KMS-11 (cell line): Measurements from ENCODE around the gene TMEM163.

Source experiments
- H2AFZ ChIP-seq: fragments of 200-600 bp; sonication (generic); 2 replicates; pipeline ENCODE4 v1.6.1; 2016; ENCODE audit warnings: antibody characterized with exemption, mixed run types, low read depth
- H3K27ac ChIP-seq: fragments of 200-600 bp; sonication (generic); 2 replicates; pipeline ENCODE4 v1.6.1; 2016; ENCODE audit warnings: mild to moderate bottlenecking, mixed run types
- H3K27me3 ChIP-seq: fragments of 200-600 bp; sonication (generic); 2 replicates; pipeline ENCODE4 v1.6.1; 2017; ENCODE audit warnings: mild to moderate bottlenecking, low read depth, mixed run types, moderate library complexity; ENCODE audit not compliant: insufficient read depth
- H3K36me3 ChIP-seq: fragments of 200-600 bp; sonication (generic); 2 replicates; pipeline ENCODE4 v1.6.1; 2017; ENCODE audit warnings: mild to moderate bottlenecking, mixed run types; ENCODE audit not compliant: insufficient read depth
- H3K4me1 ChIP-seq: fragments of 200-600 bp; sonication (generic); 2 replicates; pipeline ENCODE4 v1.6.1; 2016; ENCODE audit warnings: mild to moderate bottlenecking, low read depth, mixed run types; ENCODE audit not compliant: poor library complexity, severe bottlenecking
- H3K4me2 ChIP-seq: fragments of 200-600 bp; sonication (generic); 2 replicates; pipeline ENCODE4 v1.7.0; 2016; ENCODE audit warnings: mild to moderate bottlenecking, mixed run types
- H3K4me3 ChIP-seq: fragments of 200-600 bp; sonication (generic); IDR thresholded peaks from 2 replicates; pipeline ENCODE4 v1.6.1; 2017; ENCODE audit warnings: low read depth, low read length, mixed read lengths; ENCODE audit not compliant: insufficient read depth
- H3K79me2 ChIP-seq: fragments of 200-600 bp; sonication (generic); 2 replicates; pipeline ENCODE4 v1.6.1; 2016; ENCODE audit warnings: low read depth, mixed run types; ENCODE audit not compliant: insufficient read depth
- H3K9ac ChIP-seq: fragments of 200-600 bp; sonication (generic); 2 replicates; pipeline ENCODE4 v1.6.1; 2016; ENCODE audit warnings: mild to moderate bottlenecking, mixed run types
- H4K20me1 ChIP-seq: fragments of 200-600 bp; sonication (generic); 2 replicates; pipeline ENCODE4 v1.6.1; 2016; ENCODE audit warnings: mild to moderate bottlenecking, mixed run types; ENCODE audit not compliant: insufficient read depth
- TF ChIP-seq, protein P1 (sequence below): fragments of 200-600 bp; sonication (generic); conservative IDR thresholded peaks from 2 replicates; pipeline ENCODE4 v1.6.1; 2017; ENCODE audit warnings: low read depth, mild to moderate bottlenecking, antibody characterized with exemption, low read length, moderate library complexity, mixed read lengths

Gene TMEM163

DNA sequence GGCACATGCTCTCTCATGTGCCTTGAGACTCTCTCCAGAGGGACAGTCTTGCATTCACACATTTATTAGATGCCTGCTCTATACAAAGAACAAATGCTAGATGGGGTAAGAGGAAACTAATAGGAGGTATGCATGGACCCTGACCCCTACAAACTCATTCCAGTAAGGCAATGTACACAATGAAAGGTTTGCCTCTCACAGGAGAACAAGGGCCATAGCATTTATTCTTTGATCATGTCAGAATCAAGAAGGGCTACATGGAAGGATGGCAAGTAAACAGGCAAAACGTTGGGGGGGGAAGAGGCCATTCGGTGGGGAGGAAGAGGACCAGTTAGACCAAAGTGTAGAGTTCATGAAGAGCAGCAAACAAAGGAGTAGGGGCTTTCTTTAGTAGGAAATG, 130.2 kb downstream of the TMEM163 start:
- TF ChIP-seq, protein P1, sequence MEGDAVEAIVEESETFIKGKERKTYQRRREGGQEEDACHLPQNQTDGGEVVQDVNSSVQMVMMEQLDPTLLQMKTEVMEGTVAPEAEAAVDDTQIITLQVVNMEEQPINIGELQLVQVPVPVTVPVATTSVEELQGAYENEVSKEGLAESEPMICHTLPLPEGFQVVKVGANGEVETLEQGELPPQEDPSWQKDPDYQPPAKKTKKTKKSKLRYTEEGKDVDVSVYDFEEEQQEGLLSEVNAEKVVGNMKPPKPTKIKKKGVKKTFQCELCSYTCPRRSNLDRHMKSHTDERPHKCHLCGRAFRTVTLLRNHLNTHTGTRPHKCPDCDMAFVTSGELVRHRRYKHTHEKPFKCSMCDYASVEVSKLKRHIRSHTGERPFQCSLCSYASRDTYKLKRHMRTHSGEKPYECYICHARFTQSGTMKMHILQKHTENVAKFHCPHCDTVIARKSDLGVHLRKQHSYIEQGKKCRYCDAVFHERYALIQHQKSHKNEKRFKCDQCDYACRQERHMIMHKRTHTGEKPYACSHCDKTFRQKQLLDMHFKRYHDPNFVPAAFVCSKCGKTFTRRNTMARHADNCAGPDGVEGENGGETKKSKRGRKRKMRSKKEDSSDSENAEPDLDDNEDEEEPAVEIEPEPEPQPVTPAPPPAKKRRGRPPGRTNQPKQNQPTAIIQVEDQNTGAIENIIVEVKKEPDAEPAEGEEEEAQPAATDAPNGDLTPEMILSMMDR: no peak
- Histone ChIP-seq H3K4me2 (no peak overlapping the region), H4K20me1 (no peaks in the 10 kb centered on the region), H3K36me3 (no peaks in the 10 kb centered on the region), H3K27ac (no peak overlapping the region), H3K4me3 (no peak overlapping the region), H3K27me3 (no peaks in the 10 kb centered on the region), H3K4me1 (no peaks in the 10 kb centered on the region), H3K9ac (no peak overlapping the region), H3K79me2 (no peaks in the 10 kb centered on the region), H2AFZ (no peak overlapping the region)

DNA sequence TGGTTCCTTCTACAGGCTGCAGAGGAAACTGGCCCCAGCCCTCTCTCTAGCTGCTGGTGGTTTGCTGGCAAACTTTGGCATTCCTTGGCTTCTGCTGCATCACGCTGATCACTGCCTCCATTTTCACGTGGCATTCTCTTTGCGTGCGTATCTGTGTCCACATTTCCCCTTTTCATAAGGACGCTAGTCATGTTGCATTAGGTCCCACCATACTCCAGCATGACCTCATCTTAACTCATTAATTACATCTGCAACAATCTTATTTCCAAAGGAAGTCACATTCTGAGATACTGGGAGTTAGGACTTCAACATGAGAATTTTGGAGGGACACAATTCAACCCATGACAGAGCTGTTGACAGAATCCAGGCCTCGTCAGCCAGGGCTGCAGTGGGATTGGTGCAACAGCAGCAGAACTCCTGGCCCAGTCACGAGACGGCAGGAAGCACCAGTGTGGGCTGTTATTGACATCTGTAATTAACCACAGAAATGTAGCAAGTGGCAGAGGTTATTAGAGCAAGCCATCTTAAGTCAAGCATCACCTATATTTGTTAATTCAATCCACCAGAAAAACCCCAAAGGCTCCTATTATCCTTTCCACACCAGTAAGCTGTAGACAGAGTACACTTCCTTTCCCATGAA, 132.4 kb downstream of the TMEM163 start:
- no peaks in the 10 kb centered on the region for H3K4me1 ChIP-seq
- H3K27me3 ChIP-seq: no peaks in the 10 kb centered on the region
- H3K4me2 ChIP-seq: no peak overlapping the region
- H2AFZ ChIP-seq: no peak overlapping the region
- H3K79me2 ChIP-seq: no peaks in the 10 kb centered on the region
- no peak overlapping the region for H3K27ac ChIP-seq
- TF ChIP-seq, protein P1: no peak
- H3K4me3 ChIP-seq: no peak overlapping the region
- H3K36me3 ChIP-seq: no peaks in the 10 kb centered on the region
- no peaks in the 10 kb centered on the region for H4K20me1 ChIP-seq
- no peak overlapping the region for H3K9ac ChIP-seq

DNA sequence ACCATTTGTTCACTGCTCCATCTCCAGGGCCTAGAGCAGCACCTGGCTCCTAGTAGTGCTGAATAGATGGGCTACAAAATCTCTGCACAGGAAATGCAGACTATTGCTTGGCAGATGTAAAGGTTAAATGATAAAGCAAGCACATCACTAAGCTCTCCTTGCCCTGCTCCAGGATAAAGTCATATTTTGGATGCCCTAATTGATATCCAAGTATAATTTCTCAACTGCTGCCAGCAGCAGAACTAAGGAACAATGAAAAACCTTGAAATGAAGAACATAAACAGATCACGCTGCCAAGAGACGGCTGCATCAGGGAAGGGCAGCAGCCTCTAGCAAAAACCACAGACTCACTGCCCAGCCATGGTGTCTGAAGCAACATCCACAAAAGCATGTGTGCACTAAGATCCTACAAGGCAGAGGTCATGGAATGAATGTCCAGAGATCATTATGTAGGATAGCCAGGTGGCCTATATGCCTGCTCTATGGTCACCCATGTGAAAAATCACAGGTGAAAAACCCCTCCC, 134.7 kb downstream of the TMEM163 start:
- Histone ChIP-seq H3K79me2 (no peaks in the 10 kb centered on the region), H4K20me1 (no peaks in the 10 kb centered on the region), H3K9ac (no peak overlapping the region), H2AFZ (no peak overlapping the region), H3K4me2 (no peak overlapping the region), H3K36me3 (no peaks in the 10 kb centered on the region), H3K27ac (no peak overlapping the region), H3K4me1 (no peaks in the 10 kb centered on the region), H3K27me3 (no peaks in the 10 kb centered on the region), H3K4me3 (no peak overlapping the region)
- TF ChIP-seq, protein P1: no peak

DNA sequence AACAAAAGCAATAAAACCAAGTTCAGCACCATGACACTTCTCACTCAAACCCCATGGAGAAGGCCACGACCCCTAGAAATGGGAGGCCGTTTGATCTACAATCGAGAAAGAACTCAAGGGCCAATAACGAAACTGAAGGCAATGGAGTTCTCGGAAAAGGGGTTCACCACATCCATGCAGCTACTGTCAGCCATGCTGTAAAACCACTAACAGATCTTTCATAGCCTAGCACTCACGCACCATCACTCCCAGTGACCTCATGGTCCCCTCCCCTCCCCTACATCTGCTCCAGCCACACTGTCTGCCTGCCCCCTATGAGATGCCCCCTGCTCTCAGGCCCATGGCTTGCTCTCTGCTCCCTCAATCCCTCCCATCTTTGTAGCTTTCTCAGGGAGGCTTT, 135.3 kb downstream of the TMEM163 start:
- no peak overlapping the region for H3K27ac ChIP-seq
- H3K36me3 ChIP-seq: no peaks in the 10 kb centered on the region
- H3K4me1 ChIP-seq: no peaks in the 10 kb centered on the region
- TF ChIP-seq, protein P1: no peak
- H4K20me1 ChIP-seq: no peaks in the 10 kb centered on the region
- no peak overlapping the region for H3K9ac ChIP-seq
- H3K4me3 ChIP-seq: no peak overlapping the region
- H2AFZ ChIP-seq: no peak overlapping the region
- no peaks in the 10 kb centered on the region for H3K27me3 ChIP-seq
- H3K79me2 ChIP-seq: no peaks in the 10 kb centered on the region
- no peak overlapping the region for H3K4me2 ChIP-seq
